Stimulated activated CD8-positive, alpha-beta memory T cell treated with anti-CD3 and anti-CD28 coated beads, Interleukin-7, amount 100 ng/mL, for 48 hours (primary cell): ENCODE results near the gene GPR85.
"Not testable (repeated sequence)": the region's sequence is repeated elsewhere in the genome, so short reads cannot be mapped to it uniquely, and the experiment has no call there.

Source experiments
- DNase-seq, 2 donors: peaks; one replicate each; pipeline ENCODE4 v3.0.0-alpha.2; 2020; ENCODE audit warnings: low read depth in 1 of 2; ENCODE audit errors: extremely low read depth in 1 of 2

GPR85 gene

GRCh38 chr7:113084496-113085172 lies 2.0 kb downstream of the GPR85 start:
- no peak for DNase-seq

DNA sequence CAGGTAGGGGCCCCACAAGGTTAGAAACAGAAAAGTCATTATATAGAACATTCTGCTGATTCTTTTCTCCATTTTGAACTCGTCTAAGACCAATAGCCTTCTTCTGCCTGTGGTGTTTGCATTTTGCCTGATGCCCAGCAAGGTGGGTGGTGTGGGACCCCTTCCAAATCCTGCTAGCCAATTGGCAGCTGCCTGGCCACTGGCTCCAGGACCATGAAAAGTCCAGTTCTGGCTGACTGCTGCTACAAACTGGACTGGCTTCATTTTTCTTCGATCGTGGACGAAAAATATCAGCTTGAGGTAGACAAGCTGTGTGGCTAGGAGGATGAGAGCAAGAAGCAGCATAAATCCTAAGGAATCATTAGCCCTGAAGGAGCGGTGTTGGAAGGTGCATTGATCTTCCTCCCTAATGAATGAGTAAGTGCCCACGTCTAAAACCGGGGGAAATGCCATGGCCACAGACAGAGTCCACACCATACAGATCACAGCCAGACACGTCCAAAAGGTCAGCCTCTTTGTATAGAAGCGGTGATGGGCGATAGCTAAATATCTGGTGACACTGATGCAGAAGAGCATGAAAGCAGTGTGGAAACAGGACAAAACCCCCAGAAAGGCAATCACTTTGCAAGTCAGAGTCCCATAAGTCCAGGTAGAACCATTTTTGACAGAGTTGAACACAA lies 2.7 kb downstream of the GPR85 start:
- no peak for DNase-seq

DNA sequence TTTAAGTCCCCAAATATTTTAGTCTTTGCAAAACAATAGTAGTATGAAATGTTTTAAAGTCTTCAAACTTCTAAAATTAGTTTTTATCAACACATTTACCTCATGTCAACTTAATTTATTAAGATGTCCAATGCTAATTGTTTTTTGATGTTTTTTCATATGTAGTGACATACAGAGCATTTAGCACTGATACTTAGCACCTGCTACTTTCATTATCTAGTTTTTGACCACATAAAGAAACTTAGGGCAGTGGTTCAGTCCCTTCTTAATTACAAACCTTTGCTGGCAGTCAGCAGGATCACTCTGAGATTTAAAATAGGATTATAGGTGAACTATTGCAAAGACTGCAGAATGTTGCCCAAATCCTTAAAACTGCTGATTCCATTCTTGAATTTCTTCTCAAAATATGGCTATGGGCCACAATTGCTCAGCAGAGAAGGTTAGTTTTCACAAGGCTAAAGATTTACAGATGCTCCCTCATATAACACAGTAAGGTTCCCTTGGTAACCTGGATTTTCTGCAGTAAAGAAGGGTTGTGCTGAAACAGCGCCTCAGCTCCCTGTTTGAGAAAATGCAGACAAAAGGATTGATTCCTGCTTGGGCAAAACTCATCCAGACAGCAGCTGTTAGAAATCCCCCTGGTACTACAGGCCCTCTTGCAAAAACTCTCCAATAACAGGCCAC lies 3.4 kb downstream of the GPR85 start:
- no peak for DNase-seq

- DNase-seq: no peak
Measured at GRCh38 chr7:113078331-113078730, 8.3 kb downstream of the GPR85 start.

DNA sequence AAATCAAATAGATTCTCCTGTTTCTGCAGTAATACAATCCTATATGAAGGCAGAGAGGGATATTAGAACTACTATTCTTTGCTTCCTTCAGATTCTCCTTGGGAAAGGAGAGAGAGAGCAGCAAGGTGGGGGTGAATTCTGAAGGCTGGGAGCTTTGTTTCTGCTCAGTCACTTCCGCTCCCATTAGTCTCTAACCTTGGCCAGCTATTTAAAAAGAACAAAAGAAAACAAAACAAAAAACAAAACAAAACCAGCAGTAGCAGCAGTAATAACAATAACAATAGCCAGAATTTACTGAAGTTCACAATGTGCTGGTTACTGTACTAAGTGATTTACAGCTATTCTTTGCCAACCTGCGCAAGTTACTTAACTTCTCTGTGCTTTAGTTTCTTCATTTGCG lies 9.9 kb downstream of the GPR85 start:
- DNase-seq: no peak

GRCh38 chr7:113071465-113071864 lies 15.2 kb downstream of the GPR85 start:
- DNase-seq: no peak

DNA sequence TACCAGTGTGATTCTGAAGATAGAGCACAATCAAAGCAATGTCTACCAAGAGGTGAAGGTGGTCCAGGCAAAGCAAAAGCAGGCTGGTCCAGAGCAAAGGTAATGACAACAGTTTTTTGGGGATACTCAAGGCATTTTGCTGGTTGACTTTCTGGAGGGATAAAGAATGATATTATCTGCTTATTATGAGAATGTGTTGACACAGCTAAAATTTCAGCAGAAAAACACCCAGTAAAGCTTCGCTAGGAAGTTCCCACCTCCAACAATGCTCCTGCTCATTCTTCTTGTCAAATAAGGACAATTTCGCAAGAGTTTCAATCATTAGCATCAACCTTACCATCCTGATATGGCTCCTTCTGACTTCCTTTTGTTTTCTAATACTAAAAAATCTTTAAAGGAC lies 24.1 kb downstream of the GPR85 start:
- no peak for DNase-seq

GRCh38 chr7:113060100-113060499 lies 26.5 kb downstream of the GPR85 start:
- DNase-seq: no peak

- DNase-seq: no peak
Measured at GRCh38 chr7:113054938-113055337, 31.7 kb downstream of the GPR85 start.

GRCh38 chr7:113054272-113054671 lies 32.4 kb downstream of the GPR85 start:
- not testable (repeated sequence) for DNase-seq

DNA sequence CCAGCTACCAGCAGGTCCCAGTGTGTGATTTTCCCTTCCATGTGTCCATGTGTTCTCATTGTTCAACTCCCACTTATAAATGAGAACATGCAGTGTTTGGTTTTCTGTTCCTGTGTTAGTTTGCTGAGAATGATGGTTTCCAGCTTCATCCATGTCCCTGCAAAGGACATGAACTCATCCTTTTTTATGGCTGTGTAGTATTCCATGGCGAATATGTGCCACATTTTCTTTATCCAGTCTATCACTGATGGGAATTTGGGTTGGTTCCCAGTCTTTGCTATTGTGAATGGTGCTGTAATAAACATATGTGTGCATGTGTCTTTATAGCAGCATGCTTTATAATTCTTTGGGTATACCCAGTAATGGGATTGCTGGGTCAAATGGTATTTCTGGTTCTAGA lies 37.4 kb downstream of the GPR85 start:
- DNase-seq: not testable (repeated sequence)

GRCh38 chr7:113046453-113046852 lies 40.2 kb downstream of the GPR85 start:
- DNase-seq: no peak

DNA sequence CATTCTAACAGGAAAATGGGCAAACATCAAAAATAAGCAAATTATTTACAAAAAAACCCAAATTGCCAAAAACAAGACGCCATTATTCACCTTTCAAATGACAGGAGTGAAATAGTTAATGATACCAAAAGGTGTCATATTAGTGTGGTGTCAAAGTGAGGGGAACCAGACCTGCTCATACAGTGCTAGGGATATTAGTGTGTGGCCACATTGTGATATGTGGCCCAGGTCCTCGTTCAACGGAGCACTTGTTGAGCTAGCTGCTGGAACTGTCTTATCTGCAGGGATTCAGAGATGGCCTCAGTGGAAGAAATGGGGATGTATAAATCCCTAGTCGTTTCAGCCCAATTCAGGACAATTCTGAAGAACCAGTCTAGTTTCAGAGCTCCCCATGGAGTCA lies 41.2 kb downstream of the GPR85 start:
- no peak for DNase-seq

DNA sequence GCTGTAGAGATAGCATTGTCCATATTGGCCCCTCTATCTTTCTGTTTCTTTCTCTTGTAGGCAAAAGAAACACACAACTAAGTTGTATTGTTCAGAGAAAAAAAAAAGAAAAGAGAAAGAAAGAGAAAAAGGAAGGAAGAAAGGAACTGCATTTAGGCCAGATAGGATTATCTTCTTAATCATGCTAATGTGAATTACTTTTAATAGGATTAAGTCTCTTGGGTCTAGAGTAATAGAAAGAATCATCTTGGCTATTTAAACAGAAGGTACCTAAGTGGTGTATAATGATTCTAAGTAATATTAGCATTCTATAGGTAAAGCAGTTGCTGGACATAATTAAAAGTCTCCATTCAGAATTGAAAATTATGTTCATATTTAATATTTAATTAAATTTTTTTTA lies 42.2 kb downstream of the GPR85 start:
- DNase-seq: no peak

GRCh38 chr7:113040849-113041248 lies 45.8 kb downstream of the GPR85 start:
- DNase-seq: no peak

DNA sequence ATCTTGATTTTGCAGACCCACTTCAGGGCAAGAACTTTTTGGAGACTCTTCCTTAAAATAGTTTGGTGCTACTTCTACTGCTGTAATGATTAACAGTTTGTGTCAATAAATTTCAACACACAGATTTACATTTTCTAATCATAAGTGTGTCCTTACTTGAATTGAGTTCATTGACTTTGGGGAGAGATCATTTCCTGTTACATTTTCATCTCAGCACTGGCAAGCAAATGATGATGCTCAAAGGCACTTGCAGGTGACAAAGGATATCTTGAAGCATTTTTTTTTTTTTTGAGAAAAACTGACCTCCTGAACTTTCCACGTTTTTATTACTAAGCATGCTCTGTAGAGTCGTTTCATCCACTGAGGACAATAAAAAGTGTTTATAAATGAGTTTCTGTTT lies 52.7 kb downstream of the GPR85 start:
- DNase-seq: no peak
